ENCODE results near the gene GCNT1. TPM values are rescaled to one million over a fixed set of nuclear protein-coding genes. Genes with fewer than 3 reads are reported as not detected.

GCNT1 gene
- polyA plus RNA-seq, 1 of the 3 experiments (the other 2 are of a cell fraction), result 0.76 TPM

- Histone ChIP-seq H3K27me3 (ENCODE audit: insufficient read depth) (no peaks in the 10 kb centered on the region), H3K4me2 (no peak overlapping the region), H3K9ac (no peak overlapping the region), H2AFZ (ENCODE audit: low read depth) (no peak overlapping the region), H3F3A (replicated peaks; ENCODE audit: insufficient read depth) (peaks cover 11% of the 10 kb centered on the region), H3K79me2 (ENCODE audit: insufficient read depth) (no peaks in the 10 kb centered on the region), H3K4me1 (ENCODE audit: control insufficient read depth in 1 of 2, insufficient read depth in 2 of 2, low read depth in 1 of 2, low read length in 1 of 2) (peaks cover 0 to 10% of the 10 kb centered on the region in 2 experiments; a peak in 1 of 4 replicates), H3K27ac (ENCODE audit: low read depth in 2 of 2, low read length in 1 of 2) (no peak overlapping the region), H3K36me3 (replicated peaks in 1 of 2; ENCODE audit: control insufficient read depth in 1 of 2, insufficient read depth in 2 of 2, low read length in 1 of 2) (no peaks in the 10 kb centered on the region), H3K4me3 (ENCODE audit: low read depth in 2 of 2, low read length in 1 of 2) (no peak overlapping the region), H3K9me3 (no peaks in the 10 kb centered on the region), H3K9me2 (no peaks in the 10 kb centered on the region), H4K20me1 (ENCODE audit: insufficient read depth) (no peaks in the 10 kb centered on the region)
- CTCF ChIA-PET, result interaction anchor here (0.6 kb wide), 1 partner anchor 25 kb away, joined by 3 read pairs; no protein-coding TSS in a partner anchor
- no peak for DNase-seq
- no peak for TF ChIP-seq YY1 (IDR thresholded peaks at IDR 0.05; ENCODE audit: low read depth)
- no peak for TF ChIP-seq RCOR1 (IDR thresholded peaks at IDR 0.05; ENCODE audit: low read length)
- TF ChIP-seq GATA2 (CRISPR knock-in tag; IDR thresholded peaks at IDR 0.05), result no peak
- no peak for TF ChIP-seq REST (IDR thresholded peaks at IDR 0.05; ENCODE audit: low read depth, low read length)
- no peak for TF ChIP-seq GABPA (IDR thresholded peaks at IDR 0.05; ENCODE audit: low read depth)
- no peak for TF ChIP-seq FOSL2 (IDR thresholded peaks at IDR 0.05; ENCODE audit: borderline replicate concordance, low read depth)
- TF ChIP-seq USF1 (IDR thresholded peaks at IDR 0.05; ENCODE audit: borderline replicate concordance, low read depth), result no peak
- TF ChIP-seq ELF1 (IDR thresholded peaks at IDR 0.05), result no peak
- TF ChIP-seq FOXJ3 (CRISPR knock-in tag; IDR thresholded peaks at IDR 0.05), result no peak
- TF ChIP-seq, protein P1, sequence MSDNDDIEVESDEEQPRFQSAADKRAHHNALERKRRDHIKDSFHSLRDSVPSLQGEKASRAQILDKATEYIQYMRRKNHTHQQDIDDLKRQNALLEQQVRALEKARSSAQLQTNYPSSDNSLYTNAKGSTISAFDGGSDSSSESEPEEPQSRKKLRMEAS (IDR thresholded peaks at IDR 0.05; ENCODE audit: low read depth), result no peak
- TF ChIP-seq TAF1 (IDR thresholded peaks at IDR 0.05; ENCODE audit: borderline replicate concordance, low read depth, low read length), result no peak
- TF ChIP-seq RFX5 (IDR thresholded peaks at IDR 0.05; ENCODE audit: low read length), result no peak
- TF ChIP-seq MEF2A (IDR thresholded peaks at IDR 0.05; ENCODE audit: borderline replicate concordance, low read depth), result no peak
- POLR2A ChIA-PET, result no interaction called here
- WGBS (ENCODE audit: low lambda C conversion rate), result 10% methylated on average over 5 of the region's 5 CpGs
These were observed 14.6 kb upstream of the GCNT1 start for GRCh38 chr9:76444322-76444929.

DNA sequence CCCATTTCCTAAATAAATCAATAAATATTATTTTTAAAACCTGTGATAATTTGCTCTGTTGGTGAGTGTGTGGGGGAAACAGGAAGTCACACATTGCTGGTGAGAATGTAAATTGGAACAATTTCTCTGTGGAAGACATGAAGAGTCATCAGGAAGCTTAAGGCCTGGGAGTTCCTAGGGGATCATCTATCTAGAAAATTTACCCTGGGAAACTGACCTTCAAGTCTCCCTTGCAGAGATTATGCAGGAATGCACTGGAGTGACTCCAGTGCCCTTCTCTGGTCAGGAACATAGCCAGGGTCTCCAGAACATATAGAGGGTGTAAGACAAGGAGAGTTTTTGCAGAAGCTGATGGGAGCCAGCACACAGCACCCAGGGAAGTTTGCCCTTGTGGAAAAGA lies 13.0 kb upstream of the GCNT1 start:
- H3K9me3 ChIP-seq, result no peaks in the 10 kb centered on the region
- H3K9ac ChIP-seq, result no peak overlapping the region
- no peak overlapping the region for H3K27ac ChIP-seq (ENCODE audit: low read depth in 2 of 2, low read length in 1 of 2)
- H3K4me3 ChIP-seq (ENCODE audit: low read depth in 2 of 2, low read length in 1 of 2), result no peak overlapping the region
- no peaks in the 10 kb centered on the region for H3K9me2 ChIP-seq
- POLR2A ChIA-PET, result no interaction called here
- peaks cover 0 to 6% of the 10 kb centered on the region in 2 experiments; a peak in 1 of 4 replicates for H3K4me1 ChIP-seq (ENCODE audit: control insufficient read depth in 1 of 2, insufficient read depth in 2 of 2, low read depth in 1 of 2, low read length in 1 of 2)
- H3K36me3 ChIP-seq (replicated peaks in 1 of 2; ENCODE audit: control insufficient read depth in 1 of 2, insufficient read depth in 2 of 2, low read length in 1 of 2), result no peaks in the 10 kb centered on the region
- H4K20me1 ChIP-seq (ENCODE audit: insufficient read depth), result no peaks in the 10 kb centered on the region
- peaks cover 12% of the 10 kb centered on the region for H3F3A ChIP-seq (replicated peaks; ENCODE audit: insufficient read depth)
- CTCF ChIA-PET, result interaction anchor here (1.0 to 4.8 kb wide), 2 partner anchors 212 to 259 kb away, joined by 3 to 30 read pairs; no protein-coding TSS in a partner anchor
- no peak overlapping the region for H2AFZ ChIP-seq (ENCODE audit: low read depth)
- H3K4me2 ChIP-seq, result no peak overlapping the region
- DNase-seq, result no peak
- no peaks in the 10 kb centered on the region for H3K27me3 ChIP-seq (ENCODE audit: insufficient read depth)
- H3K79me2 ChIP-seq (ENCODE audit: insufficient read depth), result no peaks in the 10 kb centered on the region
- TF ChIP-seq JUND (IDR thresholded peaks at IDR 0.05) (no peak), CHD2 (IDR thresholded peaks at IDR 0.05; ENCODE audit: low read length, partially characterized antibody) (no peak), EP300 (IDR thresholded peaks at IDR 0.05; ENCODE audit: borderline replicate concordance in 1 of 2, low read depth in 1 of 2, low read length in 1 of 2) (no peak), TEAD4 (IDR thresholded peaks at IDR 0.05; ENCODE audit: borderline replicate concordance, insufficient read depth) (no peak), RAD21 (IDR thresholded peaks at IDR 0.05; ENCODE audit: low read length) (no peak), GATA2 (CRISPR knock-in tag; IDR thresholded peaks at IDR 0.05) (no peak), YY1 (IDR thresholded peaks at IDR 0.05; ENCODE audit: low read depth) (no peak)
- TF ChIP-seq, protein P2, sequence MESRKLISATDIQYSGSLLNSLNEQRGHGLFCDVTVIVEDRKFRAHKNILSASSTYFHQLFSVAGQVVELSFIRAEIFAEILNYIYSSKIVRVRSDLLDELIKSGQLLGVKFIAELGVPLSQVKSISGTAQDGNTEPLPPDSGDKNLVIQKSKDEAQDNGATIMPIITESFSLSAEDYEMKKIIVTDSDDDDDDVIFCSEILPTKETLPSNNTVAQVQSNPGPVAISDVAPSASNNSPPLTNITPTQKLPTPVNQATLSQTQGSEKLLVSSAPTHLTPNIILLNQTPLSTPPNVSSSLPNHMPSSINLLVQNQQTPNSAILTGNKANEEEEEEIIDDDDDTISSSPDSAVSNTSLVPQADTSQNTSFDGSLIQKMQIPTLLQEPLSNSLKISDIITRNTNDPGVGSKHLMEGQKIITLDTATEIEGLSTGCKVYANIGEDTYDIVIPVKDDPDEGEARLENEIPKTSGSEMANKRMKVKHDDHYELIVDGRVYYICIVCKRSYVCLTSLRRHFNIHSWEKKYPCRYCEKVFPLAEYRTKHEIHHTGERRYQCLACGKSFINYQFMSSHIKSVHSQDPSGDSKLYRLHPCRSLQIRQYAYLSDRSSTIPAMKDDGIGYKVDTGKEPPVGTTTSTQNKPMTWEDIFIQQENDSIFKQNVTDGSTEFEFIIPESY (IDR thresholded peaks at IDR 0.05; ENCODE audit: borderline replicate concordance, low read depth), result no peak

Measured in SK-N-SH (cell line).